H1 (cell line): ENCODE measurements around the gene ZFAND5. TPM values are rescaled to one million over a fixed set of nuclear protein-coding genes. Genes with fewer than 3 reads are reported as not detected.

Experiments
- CTCF ChIA-PET: fragments of 300-600 bp; sonication (Branson Sonifier 250); formaldehyde crosslinking; loops from one replicate; lab custom pipeline; 2021; ENCODE audit not compliant: partially characterized antibody; lab: Charles Lee
- POLR2A ChIA-PET: fragments of 300-600 bp; sonication (Branson Sonifier 250); formaldehyde crosslinking; loops from one replicate; lab custom pipeline; 2021; ENCODE audit warnings: inconsistent platforms; ENCODE audit not compliant: partially characterized antibody; lab: Charles Lee
- DNase-seq, 2 experiments: peaks; one replicate each; pipeline versions ENCODE4 v3.0.0 to v3.0.0-alpha.2; 2010 to 2022; ENCODE audit warnings: low spot score in 2 of 2, low read depth in 1 of 2, mixed read lengths in 1 of 2
- FAIRE-seq: peaks from 2 replicates; lab custom pipeline; 2011; peaks lifted over from hg19 to GRCh38; lab: Jason Lieb, UNC
- H2AFZ ChIP-seq: 2 replicates; pipeline ENCODE4 v1.8.1; 2012; ENCODE audit warnings: low read length, inconsistent platforms
- H2AK5ac ChIP-seq: 2 replicates; pipeline ENCODE4 v1.6.1; 2013; ENCODE audit warnings: low read depth, low read length
- H2BK120ac ChIP-seq: replicated peaks from 2 replicates; pipeline ENCODE3; 2013; ENCODE audit warnings: low read depth, low read length, inconsistent platforms
- H2BK12ac ChIP-seq: 2 replicates; pipeline ENCODE4 v1.6.1; 2013; ENCODE audit warnings: low read depth, low read length
- H2BK15ac ChIP-seq: 2 replicates; pipeline ENCODE4 v1.6.1; 2013; ENCODE audit warnings: low read length
- H2BK20ac ChIP-seq: 2 replicates; pipeline ENCODE4 v1.6.1; 2013; ENCODE audit warnings: low read length
- H2BK5ac ChIP-seq: 2 replicates; pipeline ENCODE4 v1.6.1; 2013; ENCODE audit warnings: low read depth, low read length
- H3K14ac ChIP-seq: 2 replicates; pipeline ENCODE4 v1.6.1; 2013; ENCODE audit warnings: inconsistent platforms; ENCODE audit not compliant: insufficient read length
- H3K18ac ChIP-seq: 2 replicates; pipeline ENCODE4 v1.6.1; 2013; ENCODE audit warnings: low read length; ENCODE audit errors: extremely low read depth
- H3K23ac ChIP-seq: 2 replicates; pipeline ENCODE4 v1.6.1; 2013; ENCODE audit warnings: inconsistent platforms; ENCODE audit not compliant: insufficient read length
- H3K23me2 ChIP-seq: 2 replicates; pipeline ENCODE4 v1.6.1; 2013; ENCODE audit warnings: low read depth, low read length
- H3K27ac ChIP-seq: 2 replicates; pipeline ENCODE4 v1.6.1; 2011; ENCODE audit warnings: low read depth, low read length, inconsistent platforms
- H3K27me3 ChIP-seq, 4 experiments: replicated peaks in 1 of 4; 1 replicate in 1 of 4; 2 replicates in 3 of 4; pipeline versions ENCODE4 v1.6.1 to v1.8.1; 2011 to 2013; ENCODE audit warnings: low read length in 3 of 4, mild to moderate bottlenecking in 3 of 4, inconsistent platforms in 2 of 4, mixed read lengths in 2 of 4, moderate library complexity in 1 of 4; ENCODE audit not compliant: control insufficient read depth in 3 of 4, insufficient read depth in 3 of 4; ENCODE audit errors: extremely low read depth in 1 of 4
- H3K36me3 ChIP-seq, 4 experiments: 2 replicates each; pipeline versions ENCODE4 v1.6.1 to v1.8.1; 2011 to 2013; ENCODE audit warnings: mild to moderate bottlenecking in 4 of 4, low read length in 3 of 4, moderate library complexity in 2 of 4, control low read depth in 1 of 4, inconsistent platforms in 1 of 4; ENCODE audit not compliant: insufficient read depth in 4 of 4, control insufficient read depth in 2 of 4
- H3K4ac ChIP-seq: replicated peaks from 2 replicates; pipeline ENCODE3; 2013; ENCODE audit warnings: low read length, low read depth, mixed read lengths, inconsistent platforms; ENCODE audit not compliant: insufficient read length
- H3K4me1 ChIP-seq, 4 experiments: replicated peaks in 1 of 4; 1 replicate in 1 of 4; 2 replicates in 3 of 4; pipeline versions ENCODE4 v1.6.1 to v1.8.1; 2011 to 2013; ENCODE audit warnings: low read length in 3 of 4, inconsistent platforms in 2 of 4, mixed read lengths in 1 of 4; ENCODE audit not compliant: insufficient read depth in 4 of 4, control insufficient read depth in 3 of 4
- H3K4me2 ChIP-seq, 2 experiments: 2 replicates each; pipeline versions ENCODE4 v1.6.1 to v1.8.1; 2011 to 2013; ENCODE audit warnings: low read depth in 2 of 2, low read length in 2 of 2, control low read depth in 1 of 2, inconsistent platforms in 1 of 2, mild to moderate bottlenecking in 1 of 2; ENCODE audit not compliant: insufficient read depth in 1 of 2
- H3K4me3 ChIP-seq, 4 experiments: fragments of 200-600, 300-600 bp in 1 of 4; sonication (generic), shearing (Covaris generic), sonication (Bioruptor Twin) in 1 of 4; 2 replicates each; pipeline versions ENCODE4 v1.5.1 to v1.8.1; 2011 to 2016; ENCODE audit warnings: low read length in 4 of 4, low read depth in 3 of 4, control low read depth in 2 of 4, inconsistent platforms in 2 of 4, mild to moderate bottlenecking in 2 of 4, mixed read lengths in 1 of 4, moderate library complexity in 1 of 4; ENCODE audit not compliant: insufficient read depth in 2 of 4; ENCODE audit errors: extremely low read depth in 1 of 4
- H3K56ac ChIP-seq: replicated peaks from 2 replicates; pipeline ENCODE3; 2013; ENCODE audit warnings: low read depth, mild to moderate bottlenecking, mixed read lengths, low read length, inconsistent platforms; ENCODE audit not compliant: insufficient read length
- H3K79me1 ChIP-seq: 2 replicates; pipeline ENCODE4 v1.6.1; 2013; ENCODE audit warnings: low read depth, low read length, control low read depth
- H3K79me2 ChIP-seq, 2 experiments: 2 replicates each; pipeline versions ENCODE4 v1.6.1 to v1.8.1; 2012 to 2013; ENCODE audit warnings: low read length in 2 of 2, mild to moderate bottlenecking in 2 of 2, inconsistent platforms in 1 of 2; ENCODE audit not compliant: insufficient read depth in 2 of 2, control insufficient read depth in 1 of 2
- H3K9ac ChIP-seq, 4 experiments: replicated peaks in 1 of 4; 1 replicate in 1 of 4; 2 replicates in 3 of 4; pipeline versions ENCODE4 v1.6.1 to v1.8.1; 2011 to 2013; ENCODE audit warnings: low read depth in 3 of 4, low read length in 3 of 4, control low read depth in 2 of 4, mild to moderate bottlenecking in 2 of 4, moderate library complexity in 2 of 4, inconsistent platforms in 1 of 4; ENCODE audit errors: extremely low read depth in 1 of 4
- H3K9me3 ChIP-seq, 2 experiments: 2 replicates each; pipeline versions ENCODE4 v1.6.1 to v1.8.1; 2012 to 2013; ENCODE audit warnings: mild to moderate bottlenecking in 2 of 2, moderate library complexity in 2 of 2, control low read depth in 1 of 2, inconsistent platforms in 1 of 2, low read depth in 1 of 2, low read length in 1 of 2, mixed read lengths in 1 of 2; ENCODE audit not compliant: insufficient read depth in 2 of 2
- H4K20me1 ChIP-seq, 2 experiments: replicated peaks in 1 of 2; 2 replicates each; pipeline versions ENCODE3 to v1.8.1; 2011 to 2013; ENCODE audit warnings: inconsistent platforms in 2 of 2, low read length in 2 of 2, mild to moderate bottlenecking in 1 of 2; ENCODE audit not compliant: insufficient read depth in 2 of 2, control insufficient read depth in 1 of 2
- H4K5ac ChIP-seq: 2 replicates; pipeline ENCODE4 v1.6.1; 2013; ENCODE audit warnings: low read length, low read depth, mixed read lengths, inconsistent platforms; ENCODE audit not compliant: insufficient read length
- H4K8ac ChIP-seq: 2 replicates; pipeline ENCODE4 v1.8.0; 2013; ENCODE audit warnings: mild to moderate bottlenecking, moderate library complexity, low read length, inconsistent platforms; ENCODE audit not compliant: insufficient read depth; ENCODE audit errors: extremely low read depth
- H4K91ac ChIP-seq: replicated peaks from 2 replicates; pipeline ENCODE3; 2013; ENCODE audit warnings: low read length, mixed read lengths, inconsistent platforms; ENCODE audit not compliant: insufficient read length
- CBX5 ChIP-seq: fragments of 300-800, 300-1000 bp; sonication (generic); IDR thresholded peaks from 2 replicates; pipeline ENCODE4 v1.7.1; 2016; ENCODE audit warnings: antibody characterized with exemption, low read length, low read depth
- FOSL1 ChIP-seq: IDR thresholded peaks from 2 replicates; pipeline ENCODE4 v1.6.1; 2011; ENCODE audit warnings: mild to moderate bottlenecking, low read depth, low read length, moderate library complexity; ENCODE audit not compliant: insufficient read depth
- WGBS, 2 experiments: shearing (Covaris generic) in 1 of 2; methylation state at CpG; one replicate each; pipeline versions ENCODE4 v1.1.6 to v1.1.7; 2013 to 2015; ENCODE audit warnings: low lambda C conversion rate in 2 of 2, mixed read lengths in 2 of 2, inconsistent platforms in 1 of 2, low coverage in 1 of 2, missing lambda C conversion rate in 1 of 2; ENCODE audit not compliant: insufficient replicate concordance in 2 of 2, insufficient coverage in 1 of 2, insufficient read length in 1 of 2; ENCODE audit errors: extremely low coverage in 1 of 2, missing lambda C conversion rate in 1 of 2; 5-methylcytosine and 5-hydroxymethylcytosine counted together
- polyA plus RNA-seq, 7 experiments: library from polyadenylated mRNA; depleted of rRNA in 3 of 7; stranded (reverse) in 5 of 7; unstranded in 2 of 7; fragments of >200 nt in 5 of 7; fragments of 200-250 nt in 2 of 7; gene quantifications; 1 replicate in 5 of 7; 2 replicates in 1 of 7; 4 replicates in 1 of 7; pipeline versions ENCODE4 v1.2.1 to v1.2.3, GENCODE V29; 2011 to 2013; ENCODE audit warnings: missing spikeins in 2 of 7, mixed read lengths in 2 of 7
- total RNA-seq: library from RNA; stranded (reverse); fragmentation: NEBNext Ultra II Directional; extraction: Animal tissue kit (Norgen Biotek cat#: 25700); gene quantifications from 2 replicates; pipeline ENCODE4 v1.2.1, GENCODE V29; 2021

The ZFAND5 gene
- total and polyA plus RNA-seq, 2 of the 8 experiments (the other 6 are each of a cell fraction or from before 2014, with no cell fraction given): 76.7 to 225 TPM

DNA sequence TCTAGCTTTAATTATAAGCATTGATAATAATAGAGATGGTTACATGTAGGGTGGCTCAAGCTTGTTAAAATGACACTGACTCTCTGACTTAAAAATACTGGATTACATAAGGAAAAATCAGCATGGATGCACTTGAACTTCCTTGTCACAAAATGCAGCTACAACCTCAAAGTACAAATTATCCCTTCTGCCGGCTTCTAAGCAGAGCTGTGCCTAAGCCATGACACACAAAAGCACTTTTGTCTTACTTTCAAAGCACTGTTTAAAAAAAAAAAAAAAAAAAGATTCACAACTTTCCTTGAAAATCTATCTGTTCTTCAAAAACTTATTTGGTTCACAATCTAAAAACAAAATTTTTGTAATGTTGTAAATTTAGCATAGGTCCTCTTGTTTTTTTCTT, 36.4 kb upstream of the ZFAND5 start:
- no peaks in the 10 kb centered on the region for H3K9me3 ChIP-seq
- no peak overlapping the region for H2BK5ac ChIP-seq
- no peak overlapping the region for H3K27ac ChIP-seq
- 94% methylated on average over 1 of the region's 1 CpG; no CpG with 5 or more reads in 1 of the 2 experiments for WGBS, 2 experiments
- no peak overlapping the region for H3K14ac ChIP-seq
- H3K79me1 ChIP-seq: no peaks in the 10 kb centered on the region
- H3K23ac ChIP-seq: no peak overlapping the region
- FAIRE-seq: no peak
- DNase-seq: no peak
- ChIA-PET CTCF (interaction anchor here (1.7 kb wide), 1 partner anchor 120 kb away, joined by 4 read pairs; no protein-coding TSS in a partner anchor), POLR2A (no interaction called here)
- no peak overlapping the region for H4K8ac ChIP-seq
- H4K5ac ChIP-seq: no peak overlapping the region
- H3K4me1 ChIP-seq: no peaks in the 10 kb centered on the region
- no peaks in the 10 kb centered on the region for H3K27me3 ChIP-seq
- no peak overlapping the region for H3K4me2 ChIP-seq
- no peak overlapping the region for H2AFZ ChIP-seq
- no peak overlapping the region for H2BK15ac ChIP-seq
- no peak overlapping the region for H3K56ac ChIP-seq
- TF ChIP-seq FOSL1 (no peak), CBX5 (no peak)
- H3K36me3 ChIP-seq: no peaks in the 10 kb centered on the region
- H3K4ac ChIP-seq: no peak overlapping the region
- no peak overlapping the region for H3K4me3 ChIP-seq
- no peaks in the 10 kb centered on the region for H3K79me2 ChIP-seq
- H2BK20ac ChIP-seq: no peak overlapping the region
- H3K23me2 ChIP-seq: no peaks in the 10 kb centered on the region
- H3K9ac ChIP-seq: no peak overlapping the region
- no peak overlapping the region for H3K18ac ChIP-seq
- no peak overlapping the region for H2AK5ac ChIP-seq
- H2BK120ac ChIP-seq: no peak overlapping the region
- H2BK12ac ChIP-seq: no peak overlapping the region
- no peaks in the 10 kb centered on the region for H4K20me1 ChIP-seq
- no peak overlapping the region for H4K91ac ChIP-seq
